HG03196 (cell line): ENCODE measurements around the gene MSX1.

Experiments used
- ATAC-seq: cut with Tn5 transposase; IDR thresholded peaks from one replicate; pipeline ENCODE4 v1.9.1; 2021; ENCODE audit not compliant: unreplicated experiment

Gene MSX1

DNA sequence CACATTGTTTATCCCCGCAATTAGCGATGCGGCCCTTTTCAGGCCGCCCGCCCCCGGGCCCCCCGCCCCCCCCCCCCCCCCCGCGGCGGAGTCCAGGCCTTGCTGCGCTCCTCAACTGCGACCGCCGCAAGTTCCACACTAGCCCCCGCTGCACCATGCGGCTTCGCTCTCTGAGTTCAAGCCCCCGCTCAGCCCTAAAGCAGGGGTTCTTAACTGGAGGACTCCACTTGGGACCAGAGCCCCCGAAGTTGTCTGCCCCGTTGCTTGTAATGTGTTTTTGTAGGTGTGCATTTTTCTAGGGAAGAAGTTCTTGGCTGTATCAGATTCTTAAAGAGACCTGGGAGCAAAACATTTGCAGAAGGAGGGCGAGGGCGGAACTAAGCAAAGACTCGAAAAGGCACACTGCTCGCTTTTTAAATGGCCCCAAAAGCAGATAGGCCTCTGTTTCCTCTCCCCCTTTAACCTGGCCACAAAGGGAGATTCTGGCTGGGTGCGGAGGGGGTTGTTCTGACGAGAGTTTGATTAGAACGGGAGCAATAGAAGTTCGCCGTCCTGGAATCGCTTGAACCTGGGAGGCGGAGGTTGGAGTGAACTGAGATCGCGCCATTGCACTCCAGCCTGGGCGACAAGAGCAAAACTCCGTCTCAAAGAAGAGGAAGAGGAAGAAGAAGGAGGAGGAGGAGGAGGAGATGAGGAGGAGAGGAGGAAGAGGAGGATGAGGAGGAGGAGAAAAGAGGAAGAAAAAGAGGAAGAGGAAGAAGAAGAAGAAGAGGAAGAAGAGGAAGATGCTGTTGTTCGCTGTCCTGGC is 2.3 kb upstream of the MSX1 start:
- ATAC-seq = no peak

GRCh38 chr4:4857809-4858508 is 1.5 kb upstream of the MSX1 start:
- ATAC-seq = no peak

- no peak for ATAC-seq
These were observed 739 bp upstream of the MSX1 start for GRCh38 chr4:4858527-4859324.

GRCh38 chr4:4859799-4860599 is 534 bp downstream of the MSX1 start:
- peak; percentile 14 for ATAC-seq

DNA sequence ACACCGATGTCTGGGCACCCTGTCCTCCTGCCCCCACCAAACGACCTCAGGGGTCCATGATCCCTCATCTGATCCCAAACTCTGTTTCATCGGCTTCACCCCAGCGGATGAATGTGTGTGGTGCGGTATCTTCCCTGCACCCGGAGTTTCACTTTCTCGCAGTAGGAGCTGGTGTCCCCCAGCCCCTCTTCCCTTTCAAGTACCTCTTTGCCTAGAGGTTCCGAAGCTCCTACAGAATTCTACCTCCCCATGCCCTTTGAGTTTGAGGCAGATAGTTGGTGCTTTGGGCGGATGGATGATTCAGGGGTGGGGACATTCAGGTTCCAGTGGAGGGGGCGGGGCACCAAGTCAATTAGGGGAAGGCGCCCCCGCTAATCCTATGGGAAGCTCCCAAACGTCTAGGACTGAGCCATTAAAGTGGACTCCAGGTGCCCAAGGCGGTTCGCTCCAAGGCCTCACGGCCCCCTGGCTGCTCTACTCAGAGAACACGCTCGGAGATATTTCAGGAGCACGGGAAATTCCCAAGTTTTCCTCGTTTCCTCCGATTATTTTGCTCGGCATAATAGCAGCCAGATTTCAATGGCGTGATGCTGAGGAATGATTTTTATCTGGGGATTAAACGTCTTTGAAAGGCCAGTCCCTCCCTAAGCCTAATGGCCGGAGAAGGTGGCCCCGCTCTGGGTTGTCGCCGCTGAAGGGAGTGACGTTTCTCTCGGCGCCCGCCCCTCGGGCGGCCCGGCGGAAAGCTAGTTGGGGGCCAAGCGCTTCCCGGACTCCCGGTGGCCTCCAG is 1.3 kb downstream of the MSX1 start:
- ATAC-seq = no peak

DNA sequence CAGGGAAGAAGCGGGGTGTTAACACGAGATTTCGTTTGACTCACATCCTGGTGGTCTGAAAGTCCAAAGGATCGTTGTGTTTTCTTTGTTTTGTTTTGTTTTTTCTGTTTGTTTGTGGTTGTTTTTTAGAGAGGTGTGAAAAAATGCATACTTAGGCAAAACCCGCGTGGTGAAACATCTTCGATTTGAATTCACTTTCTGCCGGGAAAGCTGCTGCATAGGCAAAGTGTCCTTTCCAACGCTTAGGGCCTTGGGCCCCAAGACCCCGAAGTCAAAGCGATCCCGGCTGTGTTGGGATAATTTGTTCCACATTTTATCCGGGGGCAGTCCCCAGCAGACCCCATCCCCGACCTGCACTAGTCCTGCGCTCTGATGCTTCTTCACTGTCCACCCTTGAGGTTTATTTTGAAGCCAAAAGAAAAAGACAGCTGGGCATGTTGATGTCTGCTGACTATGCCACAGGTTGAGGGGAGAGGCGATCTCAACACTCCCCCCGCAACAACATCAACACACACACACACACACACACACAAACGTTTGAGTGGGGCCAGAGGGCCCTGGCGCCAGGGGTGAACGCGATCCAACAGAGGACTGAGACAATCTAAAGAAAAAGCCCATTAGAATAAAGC is 2.0 kb downstream of the MSX1 start:
- ATAC-seq = no peak

DNA sequence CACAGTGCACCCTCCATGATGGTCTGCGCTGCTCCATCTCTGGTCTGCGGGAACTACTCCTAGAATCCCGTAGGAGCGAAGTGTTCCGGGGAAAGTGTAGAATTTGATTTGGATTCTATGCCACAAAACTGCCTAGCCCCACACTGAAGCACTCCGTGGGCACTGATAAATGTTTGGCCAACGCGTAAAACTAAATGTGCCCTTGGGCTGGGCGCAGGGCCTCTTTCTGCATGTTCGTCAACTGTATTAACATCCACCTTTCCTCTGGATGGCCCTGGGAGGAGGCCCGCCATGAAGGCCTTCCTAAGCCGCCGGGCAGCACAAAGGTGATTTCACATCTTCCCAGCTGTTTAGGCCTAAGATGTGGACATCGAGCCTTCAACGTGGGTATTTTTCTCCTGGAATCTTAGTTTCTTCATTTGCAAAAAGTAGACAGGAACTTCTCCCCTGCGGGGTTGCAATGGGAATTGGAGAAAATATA is 2.6 kb downstream of the MSX1 start:
- no peak for ATAC-seq

DNA sequence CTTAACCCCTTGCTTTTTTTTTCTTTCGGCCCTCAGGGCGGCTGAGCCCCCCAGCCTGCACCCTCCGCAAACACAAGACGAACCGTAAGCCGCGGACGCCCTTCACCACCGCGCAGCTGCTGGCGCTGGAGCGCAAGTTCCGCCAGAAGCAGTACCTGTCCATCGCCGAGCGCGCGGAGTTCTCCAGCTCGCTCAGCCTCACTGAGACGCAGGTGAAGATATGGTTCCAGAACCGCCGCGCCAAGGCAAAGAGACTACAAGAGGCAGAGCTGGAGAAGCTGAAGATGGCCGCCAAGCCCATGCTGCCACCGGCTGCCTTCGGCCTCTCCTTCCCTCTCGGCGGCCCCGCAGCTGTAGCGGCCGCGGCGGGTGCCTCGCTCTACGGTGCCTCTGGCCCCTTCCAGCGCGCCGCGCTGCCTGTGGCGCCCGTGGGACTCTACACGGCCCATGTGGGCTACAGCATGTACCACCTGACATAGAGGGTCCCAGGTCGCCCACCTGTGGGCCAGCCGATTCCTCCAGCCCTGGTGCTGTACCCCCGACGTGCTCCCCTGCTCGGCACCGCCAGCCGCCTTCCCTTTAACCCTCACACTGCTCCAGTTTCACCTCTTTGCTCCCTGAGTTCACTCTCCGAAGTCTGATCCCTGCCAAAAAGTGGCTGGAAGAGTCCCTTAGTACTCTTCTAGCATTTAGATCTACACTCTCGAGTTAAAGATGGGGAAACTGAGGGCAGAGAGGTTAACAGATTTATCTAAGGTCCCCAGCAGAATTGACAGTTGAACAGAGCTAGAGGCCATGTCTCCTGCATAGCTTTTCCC is 3.4 kb downstream of the MSX1 start:
- no peak for ATAC-seq

GRCh38 chr4:4864443-4864939 is 5.0 kb downstream of the MSX1 start:
- no peak for ATAC-seq

GRCh38 chr4:4864940-4865704 is 5.7 kb downstream of the MSX1 start:
- no peak for ATAC-seq

GRCh38 chr4:4865705-4866123 is 6.2 kb downstream of the MSX1 start:
- ATAC-seq = no peak

DNA sequence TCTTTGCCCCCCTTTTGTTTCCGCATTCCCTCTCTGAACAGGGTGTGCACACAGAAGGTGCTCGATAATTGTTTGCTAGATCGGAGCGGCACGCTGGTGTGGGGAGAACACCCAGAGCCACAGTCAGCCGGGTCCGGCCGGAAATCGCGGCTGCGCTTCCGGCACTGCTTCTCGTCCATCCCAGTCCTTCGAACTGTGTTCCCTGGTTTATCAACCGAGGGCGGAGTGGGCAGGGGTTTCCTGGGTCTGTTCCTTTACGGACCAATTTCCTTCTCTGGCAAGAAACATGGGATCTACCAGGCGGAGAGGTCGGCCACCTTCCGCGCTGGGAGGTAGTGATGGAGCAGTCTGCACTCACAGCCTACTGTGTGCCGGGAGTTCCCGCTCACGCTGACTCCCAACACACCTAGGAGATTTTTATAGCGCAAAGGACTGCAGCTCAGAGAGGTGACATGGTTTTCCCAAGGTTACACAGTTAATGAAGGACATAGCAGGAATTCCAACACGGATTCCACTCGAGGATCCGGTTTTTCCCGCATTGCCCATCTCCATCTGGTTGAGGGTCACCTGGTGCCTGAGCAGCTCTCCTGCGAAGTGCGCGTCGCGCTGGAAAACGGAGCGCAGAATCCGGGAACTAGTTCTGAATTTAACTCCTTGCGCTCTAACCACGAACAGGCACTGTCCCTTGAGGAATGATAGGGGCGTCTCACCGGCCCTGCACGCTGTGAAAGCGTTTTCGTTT is 6.8 kb downstream of the MSX1 start:
- ATAC-seq = no peak

- ATAC-seq = no peak
These were observed 7.5 kb downstream of the MSX1 start for GRCh38 chr4:4866866-4867374.

DNA sequence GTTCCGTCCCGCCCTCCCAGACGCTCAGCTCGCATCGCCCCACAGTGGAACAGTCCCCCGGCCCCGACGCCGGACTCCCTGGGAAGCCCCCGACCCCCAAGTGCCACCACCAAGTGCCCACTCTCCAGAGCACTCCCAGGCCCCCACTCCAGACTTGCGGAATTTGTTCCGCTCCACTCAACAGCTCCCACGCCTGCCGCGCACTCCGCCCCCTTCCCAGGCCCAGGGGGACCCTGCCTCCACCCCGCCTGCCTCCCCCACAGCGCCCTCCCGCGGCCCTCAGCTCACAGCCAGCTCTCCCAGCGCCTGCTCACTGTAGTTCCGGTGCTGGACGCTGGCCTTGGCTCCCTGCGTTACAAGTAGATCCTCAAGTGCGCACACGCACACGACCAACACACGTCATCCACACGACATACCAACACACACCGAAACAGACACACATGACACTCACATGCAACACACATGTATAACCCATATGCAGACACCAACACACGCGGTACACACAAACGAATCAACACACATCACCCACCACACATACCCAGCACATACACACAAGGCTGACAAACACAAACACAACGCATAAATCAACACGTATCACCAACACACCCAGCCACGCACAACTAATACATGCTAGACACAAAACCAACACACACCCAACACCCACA is 8.0 kb downstream of the MSX1 start:
- no peak for ATAC-seq

GRCh38 chr4:4868040-4868757 is 8.7 kb downstream of the MSX1 start:
- ATAC-seq = no peak
